ENCODE results near the gene TMEM92. TPM values are rescaled to one million over a fixed set of nuclear protein-coding genes. Genes with fewer than 3 reads are reported as not detected.

Gene TMEM92
- total RNA-seq, 1 donor, result 0.09 TPM

DNA sequence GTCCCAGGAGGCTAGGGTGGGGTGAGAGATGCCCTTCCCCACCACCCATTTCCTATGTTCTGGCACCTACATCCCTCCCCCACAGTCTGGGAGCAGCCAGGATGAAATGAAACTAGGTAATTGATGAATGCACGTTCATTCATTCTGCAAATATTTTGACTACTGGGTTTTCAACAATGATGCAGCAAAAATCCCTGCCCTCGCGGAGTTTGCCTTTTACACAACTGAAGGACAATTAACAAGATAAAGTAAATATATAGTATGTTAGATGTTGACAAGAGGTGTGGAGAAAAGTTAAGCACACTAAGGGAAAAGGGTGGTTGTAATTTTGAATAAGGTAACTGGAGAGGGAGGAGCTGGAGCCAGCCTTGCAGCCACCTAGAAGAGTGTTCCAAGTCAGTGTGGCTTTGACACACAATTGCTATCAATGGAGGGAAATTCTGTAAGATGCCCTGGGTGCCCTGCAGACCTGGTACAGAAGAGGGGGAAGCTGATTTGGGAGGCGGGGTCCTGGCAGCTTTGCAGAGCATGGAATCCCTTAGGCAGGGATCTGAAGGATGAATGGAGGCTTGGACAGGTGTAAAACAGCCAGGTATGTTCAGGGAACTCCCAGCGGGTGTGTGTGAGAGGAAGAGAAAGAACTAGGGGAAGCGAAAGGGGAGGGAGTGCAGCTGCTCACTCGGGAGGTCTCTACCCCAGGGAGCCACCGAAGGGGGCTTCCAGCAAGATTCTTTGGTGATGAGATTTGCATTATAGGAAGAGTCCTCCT is 2.5 kb downstream of the TMEM92 start:
- TF ChIP-seq, protein P1, sequence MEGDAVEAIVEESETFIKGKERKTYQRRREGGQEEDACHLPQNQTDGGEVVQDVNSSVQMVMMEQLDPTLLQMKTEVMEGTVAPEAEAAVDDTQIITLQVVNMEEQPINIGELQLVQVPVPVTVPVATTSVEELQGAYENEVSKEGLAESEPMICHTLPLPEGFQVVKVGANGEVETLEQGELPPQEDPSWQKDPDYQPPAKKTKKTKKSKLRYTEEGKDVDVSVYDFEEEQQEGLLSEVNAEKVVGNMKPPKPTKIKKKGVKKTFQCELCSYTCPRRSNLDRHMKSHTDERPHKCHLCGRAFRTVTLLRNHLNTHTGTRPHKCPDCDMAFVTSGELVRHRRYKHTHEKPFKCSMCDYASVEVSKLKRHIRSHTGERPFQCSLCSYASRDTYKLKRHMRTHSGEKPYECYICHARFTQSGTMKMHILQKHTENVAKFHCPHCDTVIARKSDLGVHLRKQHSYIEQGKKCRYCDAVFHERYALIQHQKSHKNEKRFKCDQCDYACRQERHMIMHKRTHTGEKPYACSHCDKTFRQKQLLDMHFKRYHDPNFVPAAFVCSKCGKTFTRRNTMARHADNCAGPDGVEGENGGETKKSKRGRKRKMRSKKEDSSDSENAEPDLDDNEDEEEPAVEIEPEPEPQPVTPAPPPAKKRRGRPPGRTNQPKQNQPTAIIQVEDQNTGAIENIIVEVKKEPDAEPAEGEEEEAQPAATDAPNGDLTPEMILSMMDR (IDR thresholded peaks at IDR 0.05; ENCODE audit: insufficient read depth, low read length), result no peak
- no peak for DNase-seq (ENCODE audit: low read depth)
- no peak overlapping the region for H3K4me3 ChIP-seq (ENCODE audit: low read depth, low read length)

GRCh38 chr17:50277357-50277754 is 3.1 kb downstream of the TMEM92 start:
- DNase-seq (ENCODE audit: low read depth), result no peak
- TF ChIP-seq, protein P1 (IDR thresholded peaks at IDR 0.05; ENCODE audit: insufficient read depth, low read length), result no peak
- H3K4me3 ChIP-seq (ENCODE audit: low read depth, low read length), result no peak overlapping the region

- no peak for DNase-seq (ENCODE audit: low read depth)
- TF ChIP-seq, protein P1 (IDR thresholded peaks at IDR 0.05; ENCODE audit: insufficient read depth, low read length), result no peak
- H3K4me3 ChIP-seq (ENCODE audit: low read depth, low read length), result no peak overlapping the region
Measured at GRCh38 chr17:50278526-50279180, 4.4 kb downstream of the TMEM92 start.

GRCh38 chr17:50279181-50279526 is 4.9 kb downstream of the TMEM92 start:
- TF ChIP-seq, protein P1 (IDR thresholded peaks at IDR 0.05; ENCODE audit: insufficient read depth, low read length), result no peak
- no peak for DNase-seq (ENCODE audit: low read depth)
- no peak overlapping the region for H3K4me3 ChIP-seq (ENCODE audit: low read depth, low read length)

GRCh38 chr17:50279639-50280038 is 5.4 kb downstream of the TMEM92 start:
- no peak for DNase-seq (ENCODE audit: low read depth)
- TF ChIP-seq, protein P1 (IDR thresholded peaks at IDR 0.05; ENCODE audit: insufficient read depth, low read length), result no peak
- H3K4me3 ChIP-seq (ENCODE audit: low read depth, low read length), result no peak overlapping the region

- no peak overlapping the region for H3K4me3 ChIP-seq (ENCODE audit: low read depth, low read length)
- TF ChIP-seq, protein P1 (IDR thresholded peaks at IDR 0.05; ENCODE audit: insufficient read depth, low read length), result no peak
- no peak for DNase-seq (ENCODE audit: low read depth)
Measured at GRCh38 chr17:50280068-50280467, 5.8 kb downstream of the TMEM92 start.

All from fibroblast of the aortic adventitia (primary cell).